WERI-Rb-1 (cell line): Measurements from ENCODE around the gene PIAS4.

Experiments used
- DNase-seq: peaks from one replicate; pipeline ENCODE4 v3.0.0-alpha.2; 2020
- H3K27ac ChIP-seq: fragments of 250-450 bp; sonication (Bioruptor Pico); 2 replicates; pipeline ENCODE4 v1.5.1; 2020; ENCODE audit warnings: mild to moderate bottlenecking, moderate library complexity
- H3K27me3 ChIP-seq: fragments of 250-450 bp; sonication (Bioruptor Pico); 2 replicates; pipeline ENCODE4 v1.5.1; 2021; ENCODE audit warnings: mild to moderate bottlenecking, low read depth, moderate library complexity; ENCODE audit not compliant: insufficient read depth, severe bottlenecking
- H3K36me3 ChIP-seq: fragments of 250-450 bp; sonication (Bioruptor Pico); 2 replicates; pipeline ENCODE4 v1.5.1; 2020; ENCODE audit warnings: mild to moderate bottlenecking, moderate library complexity
- H3K4me3 ChIP-seq: 2 replicates; pipeline ENCODE4 v1.5.1; 2011; ENCODE audit warnings: low read depth, mild to moderate bottlenecking, control low read depth, low read length
- H3K9me3 ChIP-seq: fragments of 250-450 bp; sonication (Bioruptor Pico); 2 replicates; pipeline ENCODE4 v1.5.1; 2021; ENCODE audit warnings: mild to moderate bottlenecking, moderate library complexity; ENCODE audit not compliant: severe bottlenecking
- TF ChIP-seq, protein P1 (sequence below): IDR thresholded peaks from 2 replicates; pipeline ENCODE4 v1.5.1; 2011; ENCODE audit warnings: low read depth, mild to moderate bottlenecking, control low read depth, inconsistent platforms, low read length

Gene PIAS4

DNA sequence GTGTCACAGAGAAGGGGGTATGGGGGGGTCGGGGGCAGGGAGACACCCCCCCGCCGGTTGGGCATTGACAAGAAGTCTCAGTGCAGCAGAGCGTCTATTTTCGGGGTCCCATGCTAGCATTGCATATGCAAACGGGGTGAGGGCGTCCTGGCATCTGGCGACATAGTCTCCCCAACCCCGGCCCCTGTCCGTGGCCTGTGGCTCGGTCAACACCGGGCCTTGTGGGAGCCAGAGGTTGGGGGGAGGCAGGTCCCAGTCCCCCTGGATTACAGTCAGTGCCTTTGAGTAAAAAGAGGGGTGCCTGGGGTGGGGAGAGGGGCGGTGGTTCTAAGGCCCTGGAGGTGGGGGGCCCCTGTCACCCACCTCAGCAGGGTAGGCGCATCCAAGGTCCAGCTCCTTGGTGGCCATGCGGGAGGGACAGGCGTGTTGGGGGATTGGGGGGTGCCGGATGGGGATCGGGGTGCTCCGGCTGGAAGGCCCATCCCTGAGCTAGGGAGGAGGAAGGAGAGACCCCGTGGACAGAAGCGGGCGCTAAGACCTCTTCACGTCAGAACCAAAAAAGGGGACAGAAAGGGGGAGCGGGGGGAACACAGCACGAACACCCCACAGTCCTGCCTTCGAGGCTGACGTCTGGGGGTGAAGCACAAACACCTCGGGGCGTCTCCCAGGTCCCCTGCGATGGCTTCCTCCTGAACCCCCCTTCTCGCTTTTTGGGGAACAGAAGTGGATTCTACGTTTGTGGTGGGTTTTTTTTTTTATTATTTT lies 38.2 kb downstream of the PIAS4 start:
- TF ChIP-seq, protein P1, sequence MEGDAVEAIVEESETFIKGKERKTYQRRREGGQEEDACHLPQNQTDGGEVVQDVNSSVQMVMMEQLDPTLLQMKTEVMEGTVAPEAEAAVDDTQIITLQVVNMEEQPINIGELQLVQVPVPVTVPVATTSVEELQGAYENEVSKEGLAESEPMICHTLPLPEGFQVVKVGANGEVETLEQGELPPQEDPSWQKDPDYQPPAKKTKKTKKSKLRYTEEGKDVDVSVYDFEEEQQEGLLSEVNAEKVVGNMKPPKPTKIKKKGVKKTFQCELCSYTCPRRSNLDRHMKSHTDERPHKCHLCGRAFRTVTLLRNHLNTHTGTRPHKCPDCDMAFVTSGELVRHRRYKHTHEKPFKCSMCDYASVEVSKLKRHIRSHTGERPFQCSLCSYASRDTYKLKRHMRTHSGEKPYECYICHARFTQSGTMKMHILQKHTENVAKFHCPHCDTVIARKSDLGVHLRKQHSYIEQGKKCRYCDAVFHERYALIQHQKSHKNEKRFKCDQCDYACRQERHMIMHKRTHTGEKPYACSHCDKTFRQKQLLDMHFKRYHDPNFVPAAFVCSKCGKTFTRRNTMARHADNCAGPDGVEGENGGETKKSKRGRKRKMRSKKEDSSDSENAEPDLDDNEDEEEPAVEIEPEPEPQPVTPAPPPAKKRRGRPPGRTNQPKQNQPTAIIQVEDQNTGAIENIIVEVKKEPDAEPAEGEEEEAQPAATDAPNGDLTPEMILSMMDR, result no peak
- H3K9me3 ChIP-seq, result no peaks in the 10 kb centered on the region
- peaks cover 31% of the 10 kb centered on the region for H3K36me3 ChIP-seq
- H3K27ac ChIP-seq, result peak overlapping the region; percentile 70
- H3K27me3 ChIP-seq, result no peaks in the 10 kb centered on the region
- no peak for DNase-seq
- H3K4me3 ChIP-seq, result no peak overlapping the region

DNA sequence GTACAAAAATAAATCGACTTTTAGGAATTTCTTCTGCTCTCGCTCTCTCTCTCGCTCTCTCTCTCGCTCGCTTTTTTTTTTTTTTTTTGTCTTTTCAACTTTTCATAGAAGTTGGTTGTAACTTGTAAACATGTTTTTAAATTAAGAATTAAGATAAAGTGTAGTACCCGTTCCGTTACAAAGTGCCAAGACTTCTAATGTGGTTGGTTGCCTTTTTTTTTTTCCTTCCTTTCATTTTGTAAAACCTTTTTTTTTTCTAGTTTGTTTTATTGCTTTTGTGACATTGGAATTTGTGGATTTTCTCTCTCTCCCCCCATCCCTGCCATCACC lies 38.8 kb downstream of the PIAS4 start:
- H3K27ac ChIP-seq, result no peak overlapping the region
- H3K27me3 ChIP-seq, result no peaks in the 10 kb centered on the region
- no peak for DNase-seq
- H3K36me3 ChIP-seq, result peaks cover 35% of the 10 kb centered on the region
- TF ChIP-seq, protein P1, result no peak
- H3K9me3 ChIP-seq, result no peaks in the 10 kb centered on the region
- H3K4me3 ChIP-seq, result no peak overlapping the region

DNA sequence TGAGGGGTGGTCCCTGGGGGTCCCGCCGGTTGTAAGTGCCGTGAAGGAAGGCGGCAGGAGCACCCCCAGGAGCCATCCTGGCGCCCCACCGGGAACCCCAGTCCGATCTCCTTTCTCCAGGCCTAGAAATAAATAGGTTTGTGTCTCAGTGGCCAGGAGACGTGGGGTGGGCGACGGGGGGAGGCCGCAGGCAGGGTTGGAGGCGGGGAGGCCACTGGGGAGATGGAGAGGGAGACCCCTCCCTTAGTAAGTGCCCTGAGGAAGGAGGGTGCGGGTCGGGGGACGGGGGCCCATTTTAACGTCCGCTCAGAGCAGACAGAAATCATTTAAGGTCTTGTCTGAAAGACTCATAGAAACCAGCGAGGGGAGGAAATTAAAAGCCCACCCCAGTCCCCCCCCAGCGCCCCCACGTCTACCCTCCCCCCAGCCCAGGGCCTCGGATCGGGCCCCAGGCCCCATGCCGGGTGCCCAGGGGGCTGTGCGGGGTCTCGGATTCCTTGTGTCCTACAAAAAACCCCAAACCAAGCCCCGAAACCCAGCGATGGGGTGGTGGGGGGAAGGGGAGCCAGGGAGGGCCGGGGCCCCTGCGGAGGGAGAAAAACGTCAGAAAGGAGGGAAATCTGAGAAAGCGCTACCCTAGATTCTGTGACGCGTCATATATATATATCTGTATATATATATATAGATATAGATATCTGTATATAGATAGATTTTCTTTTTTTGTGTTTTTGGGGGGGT lies 39.6 kb downstream of the PIAS4 start:
- Histone ChIP-seq H3K4me3 (no peak overlapping the region), H3K9me3 (no peaks in the 10 kb centered on the region), H3K27me3 (no peaks in the 10 kb centered on the region), H3K27ac (no peak overlapping the region), H3K36me3 (peaks cover 43% of the 10 kb centered on the region)
- DNase-seq, result no peak
- TF ChIP-seq, protein P1, result no peak

DNA sequence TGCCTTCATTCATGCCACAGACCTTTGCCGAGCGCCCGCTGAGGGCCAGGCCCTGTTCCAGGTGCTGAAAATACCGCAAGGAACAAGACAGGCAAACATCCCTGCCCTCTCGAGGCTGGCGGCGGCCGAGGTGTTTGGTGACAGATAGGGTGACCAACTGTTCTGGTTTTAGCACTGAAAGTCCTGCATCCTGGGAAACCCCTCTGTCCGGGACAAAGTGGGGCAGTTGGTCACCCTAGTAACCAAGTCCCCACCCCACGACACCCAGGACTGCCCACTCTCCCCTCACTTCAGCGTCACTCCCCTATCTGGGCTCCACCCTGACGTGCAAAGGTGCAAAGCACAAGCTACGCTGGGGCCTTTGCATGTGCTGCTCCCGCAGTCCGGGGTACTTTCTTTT lies 41.9 kb downstream of the PIAS4 start:
- no peak overlapping the region for H3K4me3 ChIP-seq
- TF ChIP-seq, protein P1, result no peak
- DNase-seq, result no peak
- H3K9me3 ChIP-seq, result no peaks in the 10 kb centered on the region
- no peaks in the 10 kb centered on the region for H3K27me3 ChIP-seq
- no peak overlapping the region for H3K27ac ChIP-seq
- peaks cover 63% of the 10 kb centered on the region for H3K36me3 ChIP-seq

DNA sequence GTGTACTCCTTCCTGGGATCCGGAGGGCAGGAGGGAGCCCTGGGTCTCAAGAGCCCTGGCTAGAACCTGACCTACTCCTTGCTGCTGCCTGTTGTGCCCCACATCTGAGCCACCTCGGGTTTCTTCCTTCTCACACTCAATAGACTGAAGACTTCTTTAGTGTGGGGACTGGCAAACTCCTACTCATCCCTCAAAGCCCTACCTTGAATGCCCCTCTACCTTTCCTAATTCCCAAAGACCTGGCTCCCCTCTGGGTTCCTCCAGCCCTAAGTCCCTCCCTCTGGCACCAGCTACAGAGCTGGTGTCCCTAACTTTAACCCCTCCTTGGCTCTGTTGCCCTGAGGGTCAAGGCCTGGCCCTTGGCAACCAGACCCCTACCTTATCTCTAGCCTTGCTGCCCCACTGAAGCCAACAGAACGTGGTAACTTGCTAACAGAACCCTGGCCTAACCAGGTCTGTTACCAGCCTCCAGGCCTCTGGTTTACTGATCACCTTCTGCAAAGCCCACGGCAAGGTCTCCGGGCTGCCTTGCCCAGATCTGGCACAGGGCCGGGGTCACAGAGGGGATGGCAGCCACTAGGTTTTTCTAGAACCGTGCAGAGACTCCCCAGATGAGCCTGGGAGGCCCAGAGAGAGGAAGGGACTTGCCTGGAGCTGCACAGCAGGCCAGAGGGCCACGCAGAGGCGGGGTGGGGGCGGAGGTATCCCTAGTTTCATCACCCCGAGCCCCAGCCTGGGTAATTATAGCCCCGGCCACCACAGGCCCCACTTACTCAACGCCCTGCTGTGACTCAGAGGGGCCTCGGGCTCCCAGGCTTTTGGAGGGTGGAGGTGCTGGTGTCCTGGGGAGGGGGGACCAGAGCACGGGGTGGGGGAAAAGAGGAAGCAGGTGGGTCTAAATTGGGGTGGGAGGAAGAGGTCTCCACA lies 43.9 kb downstream of the PIAS4 start:
- TF ChIP-seq, protein P1, result no peak
- Histone ChIP-seq H3K36me3 (peaks cover 76% of the 10 kb centered on the region), H3K9me3 (no peaks in the 10 kb centered on the region), H3K27ac (no peak overlapping the region), H3K27me3 (no peaks in the 10 kb centered on the region), H3K4me3 (no peak overlapping the region)
- DNase-seq, result no peak
